Measurements from ENCODE around the gene SCARB1. TPM values are rescaled to one million over a fixed set of nuclear protein-coding genes. Genes with fewer than 3 reads are reported as not detected.

The SCARB1 gene
- total RNA-seq, 4 donors from 2014 or later, result 33.7 to 252 (median 43.6) TPM

DNA sequence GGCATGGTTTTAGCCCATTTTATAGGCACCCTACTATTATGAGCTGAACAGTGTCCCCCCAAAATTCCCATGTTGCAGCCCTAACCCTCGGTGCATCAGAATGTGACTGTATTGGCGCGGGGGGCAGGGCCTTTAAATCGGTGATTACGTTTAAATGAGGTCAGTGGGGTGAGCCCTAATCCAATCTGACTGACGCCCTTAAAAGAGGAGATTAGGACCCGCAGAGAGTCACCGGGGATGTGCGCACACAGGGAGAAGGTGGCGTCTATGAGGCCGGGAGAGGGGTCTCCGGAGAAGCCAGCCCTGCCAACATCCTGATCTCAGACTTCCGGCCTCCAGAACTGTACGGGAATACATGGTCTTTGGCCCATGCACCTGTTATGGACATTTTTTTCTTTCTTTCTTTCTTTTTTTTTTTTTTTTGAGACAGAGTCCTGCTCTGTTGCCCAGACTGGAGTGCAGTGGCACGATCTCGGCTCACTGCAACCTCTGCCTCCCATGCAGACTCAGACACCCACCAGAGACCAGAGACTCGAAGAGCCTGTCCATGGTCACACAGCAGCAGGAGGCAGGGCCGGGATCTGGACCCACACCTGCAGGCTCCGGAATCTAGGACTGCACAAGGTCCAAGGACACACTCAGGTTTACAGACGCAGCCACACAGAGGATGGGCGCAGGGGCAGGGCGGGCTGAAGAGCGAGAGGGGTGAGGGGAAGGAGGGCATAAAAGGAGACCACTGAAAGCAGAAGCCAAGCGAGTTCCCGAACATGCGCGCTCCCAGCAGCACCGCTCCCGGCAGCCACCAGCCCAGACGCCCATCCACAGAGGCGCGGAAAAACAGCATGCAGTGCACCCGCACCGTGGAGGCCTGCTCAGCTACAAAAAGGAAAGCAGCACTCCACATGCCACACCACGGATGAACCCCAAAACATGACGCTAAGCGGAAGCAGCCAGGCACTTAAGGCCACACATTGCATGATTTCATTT is 19.0 kb downstream of the SCARB1 start:
- TF ChIP-seq POLR2A (IDR thresholded peaks at IDR 0.05) (no peak), EP300 (IDR thresholded peaks at IDR 0.05; ENCODE audit: low read depth) (no peak), POLR2AphosphoS5 (IDR thresholded peaks at IDR 0.05) (no peak), CTCF (IDR thresholded peaks at IDR 0.05) (no peak)
- Histone ChIP-seq H3K9me3 (no peaks in the 10 kb centered on the region), H3K4me3 (no peak overlapping the region), H3K27me3 (no peaks in the 10 kb centered on the region), H3K27ac (no peak overlapping the region), H3K4me1 (peaks cover 5 to 29% (median 27%) of the 10 kb centered on the region in 4 donors), H3K36me3 (no peaks in the 10 kb centered on the region)
- WGBS, 2 donors (ENCODE audit: low coverage in 1 of 2), result 93 to 94% methylated on average over 11 to 37 of the region's 37 CpGs
- in situ Hi-C loops (cut with MboI; ENCODE audit: low pct_ligation_motif_present in 1 of 4, low pct_unique_long_range_greater_than_20kb in 1 of 4, low sequenced_read_pairs in 3 of 4), result no loop called here
- intact Hi-C loops (cut with DNase I; ENCODE audit: low total_unique reads), result no loop called here
- no peak for DNase-seq

DNA sequence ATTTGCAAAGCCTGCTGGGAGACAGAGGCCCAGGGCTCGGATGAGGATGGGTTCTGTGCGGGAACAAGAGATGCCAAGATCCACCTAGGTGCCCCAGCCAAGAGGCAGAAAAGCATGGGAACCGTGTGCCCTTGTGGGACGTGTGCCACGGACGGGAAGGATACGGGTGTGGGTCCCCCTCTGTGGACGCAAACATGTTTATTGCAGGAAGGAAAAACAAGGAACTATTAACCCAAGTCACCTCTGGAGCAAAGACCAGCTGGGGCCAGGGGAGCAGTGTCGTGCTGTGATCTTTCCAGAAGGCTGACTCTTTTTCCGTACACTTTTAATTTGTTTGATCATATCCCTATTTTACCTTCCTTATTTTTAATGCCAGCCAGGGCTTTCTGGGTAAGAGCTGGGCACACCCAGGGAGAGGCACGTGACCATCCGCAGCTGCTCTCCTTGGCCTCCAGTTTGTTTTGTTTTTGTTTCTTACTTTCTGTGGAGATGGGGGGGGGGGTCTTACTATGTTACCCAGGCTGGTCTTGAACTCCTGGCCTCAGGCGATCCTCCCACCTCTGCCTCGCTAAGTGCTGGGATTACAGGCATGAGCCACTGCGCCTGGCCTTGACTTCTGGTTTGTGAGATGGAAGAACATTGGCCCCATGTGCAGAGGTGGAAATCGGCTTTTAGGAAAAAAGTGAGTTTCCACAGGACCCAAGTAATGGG is 20.7 kb downstream of the SCARB1 start:
- in situ Hi-C loops (cut with MboI; ENCODE audit: low pct_ligation_motif_present in 1 of 4, low pct_unique_long_range_greater_than_20kb in 1 of 4, low sequenced_read_pairs in 3 of 4) (no loop called here), intact Hi-C loops (cut with DNase I; ENCODE audit: low total_unique reads) (no loop called here)
- no peaks in the 10 kb centered on the region for H3K36me3 ChIP-seq
- H3K4me1 ChIP-seq, result peaks cover 7 to 37% (median 30%) of the 10 kb centered on the region in 4 donors
- no peaks in the 10 kb centered on the region for H3K9me3 ChIP-seq
- TF ChIP-seq POLR2A (IDR thresholded peaks at IDR 0.05), result no peak
- TF ChIP-seq POLR2AphosphoS5 (IDR thresholded peaks at IDR 0.05), result no peak
- TF ChIP-seq CTCF (IDR thresholded peaks at IDR 0.05), result no peak
- TF ChIP-seq EP300 (IDR thresholded peaks at IDR 0.05; ENCODE audit: low read depth), result no peak
- 72 to 80% methylated on average over 1 to 16 of the region's 16 CpGs for WGBS, 2 donors (ENCODE audit: low coverage in 1 of 2)
- DNase-seq, result peak; percentile 41
- no peak overlapping the region for H3K4me3 ChIP-seq
- peak overlapping the region; percentile 58 to 71 (median 62) for H3K27ac ChIP-seq
- H3K27me3 ChIP-seq, result no peaks in the 10 kb centered on the region

DNA sequence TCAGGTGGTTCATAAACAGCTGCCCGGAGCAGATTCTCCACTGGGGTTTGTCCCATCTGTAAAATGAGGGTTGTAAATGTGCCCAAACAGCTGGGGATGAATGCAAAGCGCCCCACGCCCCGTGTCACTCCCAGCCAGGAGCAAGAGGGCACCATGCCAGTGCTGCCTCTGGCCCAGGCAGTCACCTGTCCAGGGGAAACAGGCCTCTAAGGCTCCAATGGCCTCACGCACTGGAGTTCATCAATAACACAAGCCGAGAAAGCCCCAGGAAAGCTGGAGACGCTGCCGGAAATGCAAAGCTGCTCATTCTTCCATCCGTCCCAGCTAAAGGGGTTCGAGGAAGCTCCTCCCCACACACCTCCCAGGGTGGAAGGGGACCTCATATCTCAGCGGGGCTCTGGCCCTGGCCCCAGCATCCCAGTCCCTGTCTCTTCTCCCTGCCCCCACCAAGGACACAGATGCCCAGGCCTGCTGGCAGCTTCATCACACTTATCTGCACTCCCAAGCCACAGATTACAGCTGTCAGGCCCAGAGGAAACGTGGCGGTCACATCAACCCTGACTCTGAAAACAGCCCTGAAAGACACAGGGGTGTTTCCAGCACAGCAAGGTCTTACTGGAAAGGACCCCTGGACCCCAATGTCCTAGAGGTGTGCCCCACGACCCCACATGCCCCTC is 21.5 kb downstream of the SCARB1 start:
- H3K36me3 ChIP-seq, result no peaks in the 10 kb centered on the region
- peaks cover 9 to 45% (median 35%) of the 10 kb centered on the region in 4 donors for H3K4me1 ChIP-seq
- H3K27me3 ChIP-seq, result no peaks in the 10 kb centered on the region
- H3K4me3 ChIP-seq, result no peak overlapping the region
- peak; percentile 62 for DNase-seq
- intact Hi-C loops (cut with DNase I; ENCODE audit: low total_unique reads) (no loop called here), in situ Hi-C loops (cut with MboI; ENCODE audit: low pct_ligation_motif_present in 1 of 4, low pct_unique_long_range_greater_than_20kb in 1 of 4, low sequenced_read_pairs in 3 of 4) (no loop called here)
- H3K27ac ChIP-seq, result peak overlapping the region; percentile 58 to 71 (median 62)
- 59% methylated on average over 14 of the region's 14 CpGs; no CpG with 5 or more reads in 1 of the 2 donors for WGBS, 2 donors (ENCODE audit: low coverage in 1 of 2)
- no peaks in the 10 kb centered on the region for H3K9me3 ChIP-seq
- TF ChIP-seq EP300 (IDR thresholded peaks at IDR 0.05; ENCODE audit: low read depth), result no peak
- no peak for TF ChIP-seq CTCF (IDR thresholded peaks at IDR 0.05)
- no peak for TF ChIP-seq POLR2A (IDR thresholded peaks at IDR 0.05)
- TF ChIP-seq POLR2AphosphoS5 (IDR thresholded peaks at IDR 0.05), result no peak

DNA sequence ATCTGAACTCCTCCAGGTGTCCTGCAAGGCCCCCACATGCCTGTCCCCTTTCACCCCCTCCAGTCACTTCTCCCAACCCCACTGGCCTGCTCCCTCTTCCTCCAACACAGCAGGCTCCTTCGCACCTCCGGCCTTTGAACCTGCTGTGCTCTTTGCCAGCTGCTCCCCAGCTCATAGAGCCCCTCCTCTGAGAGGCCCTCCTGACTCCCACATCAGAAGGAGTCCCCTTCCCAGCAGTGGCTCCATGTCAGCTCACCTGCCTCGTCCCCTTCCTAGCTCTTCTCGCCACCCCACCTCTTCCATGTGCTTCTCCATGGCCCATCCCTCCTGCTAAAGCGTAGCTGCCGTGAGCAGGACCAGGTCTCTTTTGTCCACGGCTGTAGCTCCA is 22.1 kb downstream of the SCARB1 start:
- H3K27ac ChIP-seq, result peak overlapping the region; percentile 58 to 71 (median 62)
- WGBS, 2 donors (ENCODE audit: low coverage in 1 of 2), result 67 to 70% methylated on average over 1 to 7 of the region's 7 CpGs
- no peak for DNase-seq

More for the DNA sequence above, 22.1 kb downstream of the SCARB1 start:
- H3K27me3 ChIP-seq, result no peaks in the 10 kb centered on the region
- no peaks in the 10 kb centered on the region for H3K36me3 ChIP-seq
- no peak overlapping the region for H3K4me3 ChIP-seq
- intact Hi-C loops (cut with DNase I; ENCODE audit: low total_unique reads) (no loop called here), in situ Hi-C loops (cut with MboI; ENCODE audit: low pct_ligation_motif_present in 1 of 4, low pct_unique_long_range_greater_than_20kb in 1 of 4, low sequenced_read_pairs in 3 of 4) (no loop called here)
- no peaks in the 10 kb centered on the region for H3K9me3 ChIP-seq
- TF ChIP-seq CTCF (IDR thresholded peaks at IDR 0.05), result no peak
- no peak for TF ChIP-seq POLR2A (IDR thresholded peaks at IDR 0.05)
- TF ChIP-seq EP300 (IDR thresholded peaks at IDR 0.05; ENCODE audit: low read depth), result no peak
- no peak for TF ChIP-seq POLR2AphosphoS5 (IDR thresholded peaks at IDR 0.05)
- peaks cover 9 to 50% (median 38%) of the 10 kb centered on the region in 4 donors for H3K4me1 ChIP-seq
